ENCODE results near the gene DVL2.

DNA sequence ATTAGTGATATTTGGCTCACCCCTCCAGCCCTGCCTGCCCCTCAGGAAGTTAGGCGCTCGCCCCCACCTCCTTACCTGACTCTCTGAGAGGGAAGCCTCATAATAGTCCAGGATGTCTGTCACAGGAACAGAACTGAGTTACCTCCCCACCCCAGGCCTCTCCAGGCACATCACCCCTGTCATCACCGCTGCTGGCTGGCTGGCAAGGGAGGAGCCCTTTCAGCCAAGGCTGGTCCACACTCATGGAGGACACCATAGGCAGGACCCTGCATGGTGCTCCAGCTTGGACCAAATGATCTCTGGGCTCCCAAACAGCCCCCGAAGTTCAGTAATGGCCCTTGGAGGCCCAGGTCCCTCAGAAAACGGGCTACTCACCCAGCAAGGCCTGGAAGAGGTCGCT lies 16.2 kb downstream of the DVL2 start:
- TF ChIP-seq, protein P1, sequence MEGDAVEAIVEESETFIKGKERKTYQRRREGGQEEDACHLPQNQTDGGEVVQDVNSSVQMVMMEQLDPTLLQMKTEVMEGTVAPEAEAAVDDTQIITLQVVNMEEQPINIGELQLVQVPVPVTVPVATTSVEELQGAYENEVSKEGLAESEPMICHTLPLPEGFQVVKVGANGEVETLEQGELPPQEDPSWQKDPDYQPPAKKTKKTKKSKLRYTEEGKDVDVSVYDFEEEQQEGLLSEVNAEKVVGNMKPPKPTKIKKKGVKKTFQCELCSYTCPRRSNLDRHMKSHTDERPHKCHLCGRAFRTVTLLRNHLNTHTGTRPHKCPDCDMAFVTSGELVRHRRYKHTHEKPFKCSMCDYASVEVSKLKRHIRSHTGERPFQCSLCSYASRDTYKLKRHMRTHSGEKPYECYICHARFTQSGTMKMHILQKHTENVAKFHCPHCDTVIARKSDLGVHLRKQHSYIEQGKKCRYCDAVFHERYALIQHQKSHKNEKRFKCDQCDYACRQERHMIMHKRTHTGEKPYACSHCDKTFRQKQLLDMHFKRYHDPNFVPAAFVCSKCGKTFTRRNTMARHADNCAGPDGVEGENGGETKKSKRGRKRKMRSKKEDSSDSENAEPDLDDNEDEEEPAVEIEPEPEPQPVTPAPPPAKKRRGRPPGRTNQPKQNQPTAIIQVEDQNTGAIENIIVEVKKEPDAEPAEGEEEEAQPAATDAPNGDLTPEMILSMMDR (IDR thresholded peaks at IDR 0.05; ENCODE audit: insufficient read depth, low read length): no peak
- no peak for TF ChIP-seq GABPA (IDR thresholded peaks at IDR 0.05; ENCODE audit: low read depth)
- TF ChIP-seq POLR2AphosphoS5 (IDR thresholded peaks at IDR 0.05; ENCODE audit: low read depth): no peak
- TF ChIP-seq, protein P2, sequence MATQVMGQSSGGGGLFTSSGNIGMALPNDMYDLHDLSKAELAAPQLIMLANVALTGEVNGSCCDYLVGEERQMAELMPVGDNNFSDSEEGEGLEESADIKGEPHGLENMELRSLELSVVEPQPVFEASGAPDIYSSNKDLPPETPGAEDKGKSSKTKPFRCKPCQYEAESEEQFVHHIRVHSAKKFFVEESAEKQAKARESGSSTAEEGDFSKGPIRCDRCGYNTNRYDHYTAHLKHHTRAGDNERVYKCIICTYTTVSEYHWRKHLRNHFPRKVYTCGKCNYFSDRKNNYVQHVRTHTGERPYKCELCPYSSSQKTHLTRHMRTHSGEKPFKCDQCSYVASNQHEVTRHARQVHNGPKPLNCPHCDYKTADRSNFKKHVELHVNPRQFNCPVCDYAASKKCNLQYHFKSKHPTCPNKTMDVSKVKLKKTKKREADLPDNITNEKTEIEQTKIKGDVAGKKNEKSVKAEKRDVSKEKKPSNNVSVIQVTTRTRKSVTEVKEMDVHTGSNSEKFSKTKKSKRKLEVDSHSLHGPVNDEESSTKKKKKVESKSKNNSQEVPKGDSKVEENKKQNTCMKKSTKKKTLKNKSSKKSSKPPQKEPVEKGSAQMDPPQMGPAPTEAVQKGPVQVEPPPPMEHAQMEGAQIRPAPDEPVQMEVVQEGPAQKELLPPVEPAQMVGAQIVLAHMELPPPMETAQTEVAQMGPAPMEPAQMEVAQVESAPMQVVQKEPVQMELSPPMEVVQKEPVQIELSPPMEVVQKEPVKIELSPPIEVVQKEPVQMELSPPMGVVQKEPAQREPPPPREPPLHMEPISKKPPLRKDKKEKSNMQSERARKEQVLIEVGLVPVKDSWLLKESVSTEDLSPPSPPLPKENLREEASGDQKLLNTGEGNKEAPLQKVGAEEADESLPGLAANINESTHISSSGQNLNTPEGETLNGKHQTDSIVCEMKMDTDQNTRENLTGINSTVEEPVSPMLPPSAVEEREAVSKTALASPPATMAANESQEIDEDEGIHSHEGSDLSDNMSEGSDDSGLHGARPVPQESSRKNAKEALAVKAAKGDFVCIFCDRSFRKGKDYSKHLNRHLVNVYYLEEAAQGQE (IDR thresholded peaks at IDR 0.05; ENCODE audit: insufficient replicate concordance, low read depth): no peak
- TF ChIP-seq SPI1 (IDR thresholded peaks at IDR 0.05; ENCODE audit: borderline replicate concordance, low read depth): no peak

Data from HL-60 (cell line).